Inferior parietal cortex (tissue), 1 donor: ENCODE data around the gene INSRR.

Source experiments
- DNase-seq: peaks from one replicate; pipeline ENCODE4 v3.0.0-alpha.2; 2016; ENCODE audit errors: extremely low spot score

INSRR gene

DNA sequence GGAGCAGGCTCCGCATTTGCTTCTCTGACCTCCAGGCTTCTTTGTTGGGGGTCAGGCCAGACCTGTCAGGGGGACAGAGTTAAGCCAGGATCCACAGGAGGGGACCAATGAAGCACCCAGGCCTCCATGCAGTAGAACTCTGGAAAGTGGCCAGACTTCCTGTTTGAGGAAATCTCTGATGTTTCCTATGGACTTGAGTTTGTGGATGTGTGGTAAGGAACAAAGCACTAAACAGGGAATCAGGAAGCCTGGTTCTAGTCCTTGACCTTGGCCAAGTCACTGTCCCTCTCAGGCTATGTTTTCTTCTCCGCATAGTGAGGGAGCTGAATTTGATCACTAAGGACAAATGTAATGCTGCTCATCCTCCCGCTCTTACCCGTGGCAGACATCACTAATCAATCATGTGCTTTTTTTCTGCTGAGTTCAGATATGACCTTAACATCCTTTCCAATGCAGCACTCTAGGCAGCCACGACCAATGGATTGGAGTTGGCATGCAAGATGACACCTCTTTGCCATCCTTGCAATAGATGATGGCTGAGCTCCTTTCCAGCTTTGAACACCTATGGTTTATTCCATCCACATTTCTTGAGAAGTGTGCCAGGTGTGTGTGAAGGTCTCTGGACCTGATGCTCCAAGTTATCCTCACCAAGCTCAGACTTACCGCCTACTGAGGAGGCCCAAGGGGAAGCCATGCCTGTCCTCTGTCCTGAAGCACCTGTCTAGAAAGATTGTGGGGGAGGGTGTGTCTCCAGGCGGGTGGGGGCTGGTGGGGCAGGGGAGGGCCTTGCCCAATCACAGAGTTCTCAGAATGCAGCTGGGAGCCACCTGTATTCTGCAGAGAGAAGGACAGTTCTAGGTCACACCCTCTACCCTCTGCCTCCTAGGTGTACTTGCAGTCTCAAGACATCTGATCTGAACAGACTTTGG, 52.1 kb downstream of the INSRR start:
- DNase-seq: no peak

DNA sequence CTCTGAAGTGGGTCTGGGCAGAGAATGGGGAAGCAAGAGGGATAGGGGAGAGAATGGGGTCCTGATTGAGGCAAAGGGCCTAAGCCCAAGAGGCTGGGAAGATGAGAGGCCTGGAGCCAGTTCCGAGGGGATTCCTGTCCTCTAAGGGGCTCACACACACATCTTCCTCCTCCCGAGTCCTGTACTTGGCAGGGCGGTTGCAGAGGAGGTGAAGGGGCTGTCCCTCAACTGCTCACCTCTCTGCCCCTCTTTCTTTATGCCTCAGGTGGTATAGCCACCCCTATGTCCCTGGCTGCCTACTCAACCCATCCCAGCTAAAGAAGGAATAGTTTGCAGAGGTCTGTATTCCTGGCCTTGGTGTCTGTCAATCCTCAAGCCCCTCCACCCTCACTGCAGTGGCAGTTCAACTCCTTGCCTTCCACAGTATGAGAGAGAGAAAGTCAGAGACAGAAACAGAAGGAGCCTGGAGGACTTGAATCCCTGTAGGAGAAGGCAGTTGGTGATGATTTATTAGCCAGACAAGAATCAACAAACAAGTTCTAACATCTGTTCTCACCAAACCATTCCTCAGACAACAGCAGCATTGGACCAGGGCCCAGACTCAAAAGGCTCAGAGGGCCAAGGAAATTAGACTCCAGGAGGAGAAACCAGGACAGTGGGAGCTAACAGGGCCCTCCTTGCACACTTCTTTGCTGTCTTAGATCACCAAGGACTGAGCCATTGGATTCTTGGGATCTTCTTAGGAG, 53.0 kb downstream of the INSRR start:
- DNase-seq: no peak

DNA sequence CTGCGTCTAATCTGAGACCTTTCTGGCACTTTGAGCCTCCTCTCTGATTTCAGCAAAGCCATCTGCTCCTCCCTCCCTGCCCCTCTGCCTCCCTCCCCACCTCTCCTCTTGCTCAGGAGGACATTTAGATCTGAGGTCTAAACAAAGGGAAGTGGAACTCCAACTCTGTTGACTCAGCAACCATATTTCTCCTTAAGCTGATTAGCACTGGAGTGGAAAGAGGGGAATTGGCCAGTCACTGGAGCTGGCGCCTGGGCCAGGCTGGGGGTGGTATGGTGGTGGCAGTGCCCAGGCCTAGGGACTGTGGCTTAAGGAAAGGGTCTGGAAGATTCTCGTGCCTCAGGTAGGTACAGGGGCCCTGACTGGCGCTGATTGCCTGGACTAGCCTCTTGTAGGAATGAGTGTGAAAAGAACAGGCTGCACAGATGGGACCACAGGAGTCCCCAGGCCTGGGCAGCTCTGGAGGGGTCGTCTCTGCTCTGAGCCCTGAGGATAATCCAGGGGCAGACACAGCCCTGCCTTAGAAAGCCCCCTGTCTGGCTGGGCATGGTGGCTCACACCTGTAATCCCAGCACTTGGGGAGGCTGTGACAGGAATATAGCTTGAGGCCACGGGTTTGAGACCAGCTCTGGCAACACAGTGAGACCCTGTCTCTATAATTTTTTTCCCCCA, 54.2 kb downstream of the INSRR start:
- no peak for DNase-seq

DNA sequence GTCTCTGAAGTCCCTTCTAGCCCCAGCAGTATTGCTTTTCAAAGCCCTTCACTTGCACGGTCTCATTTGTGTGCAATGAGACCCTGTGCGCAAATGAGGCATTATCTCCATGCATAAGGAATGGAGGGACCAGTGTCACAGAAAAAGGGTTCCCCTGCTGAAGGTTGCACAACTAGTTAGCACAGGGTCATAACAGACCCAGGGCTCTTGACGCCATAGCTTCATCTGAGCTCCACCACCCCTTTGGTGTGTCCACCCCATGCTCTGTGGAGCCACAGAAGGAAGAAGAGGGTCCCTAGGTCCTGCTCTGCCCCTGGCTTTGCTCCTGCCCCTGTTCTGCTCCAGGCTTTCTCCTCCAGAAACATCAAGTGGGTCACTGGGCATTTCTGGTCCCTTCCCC, 54.9 kb downstream of the INSRR start:
- DNase-seq: no peak

DNA sequence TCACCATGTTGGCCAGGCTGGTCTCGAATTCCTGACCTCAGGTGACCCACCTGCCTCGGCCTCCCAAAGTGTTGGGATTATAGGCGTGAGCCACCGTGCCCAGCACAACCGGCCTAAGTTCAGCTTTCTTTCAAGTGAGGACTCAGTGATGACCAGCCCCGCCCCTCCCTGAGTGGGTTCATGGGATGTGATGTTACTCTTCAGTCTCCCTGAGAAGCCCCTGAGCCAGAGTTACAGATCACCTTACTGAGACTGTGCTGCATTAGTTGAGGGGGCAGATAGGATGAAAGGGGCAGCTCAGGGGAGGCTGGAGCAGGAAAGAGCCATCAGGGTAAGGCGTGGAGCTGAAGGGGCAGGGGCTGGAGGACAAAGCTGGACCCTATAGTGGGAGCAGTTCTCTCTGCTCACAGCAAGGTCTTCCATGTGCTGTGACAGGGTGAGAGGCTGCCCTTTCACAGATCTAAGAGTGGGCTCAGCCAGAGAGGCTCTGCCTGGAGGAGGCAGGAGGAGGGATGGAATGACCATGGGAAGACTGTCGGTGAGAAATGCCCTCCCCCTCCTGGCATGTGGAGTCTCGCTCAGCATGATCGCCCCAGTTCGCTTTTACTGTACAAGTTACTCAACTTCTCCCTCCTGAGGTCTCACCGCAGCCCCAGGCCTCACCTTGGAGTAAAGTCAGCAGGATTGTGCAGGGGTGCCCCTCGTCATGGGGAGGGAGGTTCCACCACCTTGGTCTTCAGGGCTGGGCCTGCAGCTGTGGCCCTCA, 55.6 kb downstream of the INSRR start:
- no peak for DNase-seq

DNA sequence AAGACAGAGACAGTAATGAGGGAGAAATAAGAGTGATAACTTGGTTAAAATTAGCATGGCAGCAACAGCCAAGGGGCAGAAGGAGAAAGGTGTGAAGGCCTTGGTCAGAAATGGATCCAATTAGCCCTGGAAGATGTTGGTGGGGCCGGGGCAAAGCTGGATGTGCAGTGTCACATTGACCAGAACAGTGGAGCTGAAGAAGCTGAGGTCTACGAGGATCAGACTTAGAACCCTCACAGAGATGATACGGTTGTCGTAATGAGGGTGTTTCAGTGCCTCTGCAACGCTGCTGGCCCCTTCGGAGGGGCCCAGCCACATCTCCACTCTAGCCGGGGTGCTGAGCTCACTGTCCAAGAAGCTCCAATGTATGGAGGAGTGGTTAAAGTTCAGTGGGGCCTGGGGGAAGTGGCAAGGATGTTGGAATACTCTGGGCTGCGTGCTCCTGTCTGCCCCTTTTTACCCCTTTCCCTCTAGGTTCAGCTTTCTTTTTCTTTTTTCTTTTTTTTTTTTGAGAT, 56.4 kb downstream of the INSRR start:
- DNase-seq: no peak

DNA sequence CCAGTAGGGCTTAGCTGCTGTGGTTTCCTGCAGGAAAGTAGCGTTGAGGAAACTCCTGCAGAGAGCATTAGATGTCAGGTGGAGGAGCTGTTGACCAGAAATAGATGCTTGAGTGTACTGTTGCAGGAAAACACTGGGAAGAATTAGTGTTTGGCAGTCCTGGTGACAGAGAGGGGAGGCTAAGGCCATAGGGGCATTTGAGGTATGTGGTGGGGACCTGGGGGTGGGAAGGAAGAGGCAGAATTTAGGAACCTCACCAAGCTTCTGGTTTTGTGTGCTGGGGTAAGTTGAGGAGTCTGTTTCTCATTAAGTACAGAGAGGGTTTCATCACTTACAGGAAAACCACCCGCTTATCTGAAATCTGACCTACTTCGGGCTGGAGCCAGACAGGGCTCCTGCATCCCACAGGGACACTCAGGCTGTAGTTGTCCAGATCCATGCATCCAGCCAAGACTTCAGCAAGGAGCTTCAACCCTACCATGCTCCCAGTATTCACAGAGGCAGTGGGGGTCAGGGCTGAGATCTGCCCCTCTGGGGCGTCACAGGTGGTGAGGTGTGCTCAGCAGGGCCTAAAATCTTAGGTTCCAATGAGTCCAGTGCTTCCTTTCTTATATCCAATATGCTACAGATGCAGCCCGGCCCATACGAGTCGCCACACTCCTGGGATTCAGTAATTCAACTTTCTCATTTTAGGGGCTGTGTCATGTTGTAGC, 57.4 kb downstream of the INSRR start:
- DNase-seq: no peak

DNA sequence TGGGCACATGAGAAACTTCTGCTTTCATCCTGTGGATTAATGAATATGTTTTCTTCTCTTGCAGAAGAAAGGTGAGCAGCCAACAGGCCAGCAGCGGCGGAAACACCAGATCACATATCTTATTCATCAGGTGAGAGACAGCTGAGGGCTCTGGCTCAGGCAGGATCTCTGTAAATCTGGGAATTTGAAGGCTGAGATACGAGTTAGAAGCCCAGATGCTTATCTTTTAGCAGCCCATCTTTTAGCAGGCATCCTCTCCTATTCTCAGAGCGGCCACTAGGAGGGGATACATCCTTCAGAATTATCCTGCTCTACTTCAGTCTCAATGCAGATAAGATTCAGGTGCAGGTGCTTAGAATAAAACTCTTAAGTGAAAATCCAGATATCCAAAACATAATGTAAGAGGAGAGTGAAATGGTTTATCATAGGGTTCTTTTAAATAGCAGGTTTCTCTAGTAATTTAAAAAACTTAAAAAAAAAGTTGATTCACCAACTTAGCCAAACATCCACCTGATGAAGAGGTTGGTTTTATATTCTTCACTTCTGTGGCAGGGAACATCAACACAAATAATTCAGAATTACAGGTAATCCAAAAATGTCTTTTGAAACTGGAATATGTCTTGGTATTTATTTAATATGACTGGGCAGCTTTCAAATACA, 61.6 kb downstream of the INSRR start:
- peak; percentile 74 for DNase-seq

DNA sequence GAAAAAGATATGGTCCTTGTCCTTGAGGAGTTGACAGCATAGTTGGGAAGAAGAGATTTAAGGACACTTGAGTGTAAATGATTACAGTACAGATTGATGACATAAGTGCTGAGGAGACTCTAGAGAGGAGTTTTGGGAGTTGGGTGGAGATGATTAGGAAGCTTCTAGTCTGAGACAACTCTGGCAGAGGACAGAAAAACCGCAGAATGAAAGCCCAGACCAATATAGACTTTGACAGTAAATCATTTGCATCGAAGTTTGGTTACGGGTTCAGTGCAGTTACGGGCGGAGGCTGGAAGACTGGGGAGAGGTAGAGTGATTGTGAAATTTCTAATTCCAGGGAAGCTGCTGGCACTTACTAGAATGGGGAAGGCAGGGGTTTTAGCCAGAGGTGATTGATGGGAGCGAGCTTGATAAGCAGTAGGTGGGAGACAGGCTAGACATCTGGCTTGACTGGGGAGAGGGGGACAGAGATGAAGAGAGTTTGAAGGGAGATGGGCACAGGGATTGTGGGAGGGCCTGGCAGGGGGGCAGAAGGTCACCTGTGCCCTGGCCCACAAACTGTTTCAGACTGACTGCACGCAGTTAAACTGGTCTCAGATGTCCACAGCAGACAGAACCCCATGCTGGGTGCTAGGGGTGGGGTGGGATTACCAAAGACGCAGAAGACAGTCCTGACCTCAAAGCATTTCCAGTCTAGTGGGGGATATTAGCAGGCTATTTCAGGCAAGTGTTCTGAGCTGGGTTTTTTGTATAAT, 62.4 kb downstream of the INSRR start:
- DNase-seq: no peak

DNA sequence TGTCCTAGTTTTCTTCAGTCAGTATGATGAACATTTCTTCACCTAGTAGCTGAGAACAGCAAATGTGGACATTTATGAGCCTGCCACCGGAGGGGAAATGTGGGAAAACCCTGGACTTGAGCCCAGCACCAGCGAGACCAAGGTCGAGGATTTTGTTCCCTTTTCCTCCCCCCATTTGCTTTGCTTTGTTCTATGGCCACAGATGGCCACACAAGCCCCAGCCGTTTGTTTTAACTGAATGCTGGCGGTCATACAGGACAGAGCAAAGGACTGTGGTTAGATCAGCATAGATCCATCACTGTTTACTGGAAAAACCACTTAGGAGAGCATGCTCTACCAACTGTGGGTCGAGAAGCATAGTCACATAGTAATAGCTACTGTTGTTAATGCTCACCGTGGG, 63.1 kb downstream of the INSRR start:
- peak; percentile 76 for DNase-seq

DNA sequence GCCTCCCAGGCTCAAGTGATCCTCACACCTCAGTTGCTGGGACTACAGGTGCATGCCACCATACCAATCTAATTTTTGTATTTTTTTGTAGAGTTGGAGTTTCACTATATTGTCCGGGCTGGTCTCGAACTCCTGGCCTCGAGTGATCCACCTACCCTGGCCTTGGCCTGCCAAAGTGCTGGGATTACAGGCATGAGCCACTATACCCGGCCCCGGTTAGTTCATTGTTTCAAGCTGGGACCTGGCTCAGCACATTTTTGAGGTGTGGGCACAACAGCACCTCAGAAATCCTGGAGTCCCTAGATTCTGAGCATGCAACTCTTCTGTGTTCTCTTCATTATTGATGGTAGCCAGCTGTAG, 63.6 kb downstream of the INSRR start:
- DNase-seq: no peak

DNA sequence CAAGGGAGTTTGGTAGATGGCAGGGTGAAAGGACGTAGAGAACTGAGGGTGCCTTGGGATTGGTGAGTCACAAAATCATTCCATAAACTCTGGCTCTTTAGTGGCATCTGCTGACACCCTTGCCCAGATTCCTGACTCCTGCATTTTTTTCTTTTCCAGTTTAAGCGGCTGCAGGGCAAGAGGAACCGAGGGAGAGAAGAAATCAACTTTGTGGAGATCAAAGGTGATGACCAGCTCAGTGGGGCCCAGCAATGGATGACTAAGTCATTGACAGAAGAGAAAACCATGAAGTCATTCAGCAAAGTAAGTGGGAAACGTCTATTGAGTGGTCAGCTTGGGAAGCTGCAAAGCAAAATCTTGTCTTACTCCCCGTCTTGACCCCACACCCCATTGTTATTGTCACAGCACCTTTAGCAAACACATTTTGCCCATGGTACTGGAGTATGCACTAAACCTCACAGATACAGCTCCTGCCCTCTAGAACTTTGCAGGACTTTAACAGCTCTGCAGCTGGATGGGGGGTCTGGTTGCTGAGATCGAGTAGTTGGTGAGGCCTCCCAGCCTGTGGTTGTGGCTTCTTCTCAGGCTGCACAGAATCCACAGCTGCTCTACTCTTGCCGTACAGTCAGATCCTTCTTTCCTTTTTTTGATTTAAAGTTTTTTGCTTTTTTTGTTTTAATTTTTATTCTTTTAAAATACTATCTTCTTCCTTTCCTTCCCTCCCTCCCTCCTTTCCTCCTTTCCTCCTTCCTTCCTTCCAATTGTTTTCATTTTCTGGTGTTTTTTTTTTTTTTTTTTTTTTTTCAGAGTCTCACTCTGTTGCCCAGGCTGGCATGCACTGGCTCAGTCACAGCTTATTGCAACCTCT, 64.2 kb downstream of the INSRR start:
- DNase-seq: no peak
